Breast epithelium (tissue), 4 donors: ENCODE data around the gene PPFIA1. TPM values are rescaled to one million over a fixed set of nuclear protein-coding genes. Genes with fewer than 3 reads are reported as not detected.

Source experiments
- DNase-seq, 2 donors: peaks; one replicate each; pipeline ENCODE4 v3.0.0-alpha.2; 2019; ENCODE audit warnings: low spot score in 2 of 2
- H3K27ac ChIP-seq, 2 donors: fragments of 200-600 bp; sonication (generic) in 1 of 2; one replicate each; pipeline ENCODE4 v1.5.1; 2016 to 2019; ENCODE audit warnings: mild to moderate bottlenecking in 1 of 2
- H3K27me3 ChIP-seq, 2 donors: fragments of 200-600 bp; sonication (generic) in 1 of 2; one replicate each; pipeline versions ENCODE4 v1.5.1 to v1.6.0; 2017 to 2019; ENCODE audit warnings: control low read depth in 1 of 2, mild to moderate bottlenecking in 1 of 2
- H3K36me3 ChIP-seq: fragments of 200-600 bp; one replicate; pipeline ENCODE4 v1.5.1; 2019
- H3K4me1 ChIP-seq, 2 donors: fragments of 200-600 bp; sonication (generic); one replicate each; pipeline ENCODE4 v1.5.1; 2016 to 2019; ENCODE audit warnings: control low read depth in 1 of 2
- H3K4me3 ChIP-seq, 3 donors: fragments of 200-600 bp; sonication (generic); 1 replicate in 2 of 3; 2 replicates in 1 of 3; pipeline ENCODE4 v1.5.1; 2016 to 2019; ENCODE audit warnings: mild to moderate bottlenecking in 3 of 3, moderate library complexity in 2 of 3
- H3K9me3 ChIP-seq, 2 donors: fragments of 200-600 bp; sonication (generic) in 1 of 2; one replicate each; pipeline ENCODE4 v1.5.1; 2016 to 2019; ENCODE audit warnings: control low read depth in 1 of 2
- CTCF ChIP-seq, 3 donors: fragments of 450-650 bp; IDR thresholded peaks; one replicate each; pipeline ENCODE4 v1.5.1; 2016 to 2017; ENCODE audit warnings: antibody characterized with exemption in 3 of 3, mild to moderate bottlenecking in 3 of 3, moderate library complexity in 3 of 3
- POLR2A ChIP-seq: fragments of 450-650 bp; IDR thresholded peaks from one replicate; pipeline ENCODE4 v1.6.1; 2016; ENCODE audit warnings: antibody characterized with exemption, mild to moderate bottlenecking, moderate library complexity
- POLR2AphosphoS5 ChIP-seq, 3 donors: sonication (generic); formaldehyde crosslinking; IDR thresholded peaks; one replicate each; pipeline ENCODE4 v1.6.1; 2017; ENCODE audit warnings: antibody characterized with exemption in 3 of 3
- intact Hi-C: fragments of 100-400 bp; cut with DNase I; formaldehyde crosslinking; loops from one replicate; pipeline ENCODE4 v1.15.1; 2023; ENCODE audit warnings: low total_unique reads
- total RNA-seq, 3 donors: library from RNA; depleted of rRNA; stranded (reverse); fragments of >200 nt; gene quantifications; one replicate each; pipeline ENCODE4 v1.1.0, GENCODE V29; 2016

Gene PPFIA1
- total RNA-seq, 3 donors from 2014 or later, result 52.2 to 80.8 (median 78.0) TPM

DNA sequence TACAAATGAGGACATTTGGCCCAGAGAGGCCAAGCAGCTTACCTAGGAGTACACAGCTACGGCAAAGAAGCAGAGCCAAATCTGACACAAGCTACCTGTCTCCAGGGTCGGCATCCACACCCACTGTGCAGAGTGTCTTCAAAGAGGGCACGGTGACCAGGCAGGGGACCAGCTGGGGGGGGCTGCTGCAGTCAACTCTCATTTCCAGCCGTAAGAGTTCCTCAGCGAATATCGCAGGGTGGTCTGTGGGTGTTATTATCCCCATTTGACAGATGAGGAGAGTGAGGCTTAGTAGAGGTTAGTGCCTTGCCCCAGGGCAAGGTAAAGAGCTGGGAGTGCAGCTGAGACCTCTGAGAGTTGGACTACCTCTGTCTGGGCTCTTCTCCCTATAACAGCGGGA lies 7.1 kb upstream of the PPFIA1 start:
- no peak for DNase-seq
- Histone ChIP-seq H3K27ac (no peak overlapping the region), H3K4me1 (no peaks in the 10 kb centered on the region), H3K9me3 (no peaks in the 10 kb centered on the region), H3K27me3 (no peaks in the 10 kb centered on the region), H3K36me3 (no peaks in the 10 kb centered on the region), H3K4me3 (no peak overlapping the region)
- intact Hi-C loops, result no loop called here
- no peak for TF ChIP-seq CTCF (IDR thresholded peaks at IDR 0.05)
- TF ChIP-seq POLR2A, result no peak
- no peak for TF ChIP-seq POLR2AphosphoS5 (IDR thresholded peaks at IDR 0.05)

GRCh38 chr11:70265341-70265740 lies 5.1 kb upstream of the PPFIA1 start:
- intact Hi-C loops, result no loop called here

GRCh38 chr11:70267405-70267950 lies 3.0 kb upstream of the PPFIA1 start:
- no peaks in the 10 kb centered on the region for H3K27me3 ChIP-seq
- intact Hi-C loops, result no loop called here
- H3K36me3 ChIP-seq, result no peaks in the 10 kb centered on the region
- no peak overlapping the region for H3K27ac ChIP-seq
- H3K4me3 ChIP-seq, result no peak overlapping the region
- TF ChIP-seq POLR2AphosphoS5 (IDR thresholded peaks at IDR 0.05), result no peak
- no peak for TF ChIP-seq CTCF (IDR thresholded peaks at IDR 0.05)
- no peak for TF ChIP-seq POLR2A
- H3K4me1 ChIP-seq, result peaks cover 0 to 9% of the 10 kb centered on the region in 2 donors
- H3K9me3 ChIP-seq, result no peaks in the 10 kb centered on the region
- no peak for DNase-seq

More at GRCh38 chr11:70265341-70265740, 5.1 kb upstream of the PPFIA1 start:
- H3K27ac ChIP-seq, result no peak overlapping the region
- no peak for DNase-seq
- H3K4me3 ChIP-seq, result no peak overlapping the region
- H3K9me3 ChIP-seq, result no peaks in the 10 kb centered on the region
- no peaks in the 10 kb centered on the region for H3K27me3 ChIP-seq
- no peaks in the 10 kb centered on the region for H3K36me3 ChIP-seq
- TF ChIP-seq CTCF (IDR thresholded peaks at IDR 0.05) (no peak), POLR2A (no peak), POLR2AphosphoS5 (IDR thresholded peaks at IDR 0.05) (no peak)
- no peaks in the 10 kb centered on the region for H3K4me1 ChIP-seq

DNA sequence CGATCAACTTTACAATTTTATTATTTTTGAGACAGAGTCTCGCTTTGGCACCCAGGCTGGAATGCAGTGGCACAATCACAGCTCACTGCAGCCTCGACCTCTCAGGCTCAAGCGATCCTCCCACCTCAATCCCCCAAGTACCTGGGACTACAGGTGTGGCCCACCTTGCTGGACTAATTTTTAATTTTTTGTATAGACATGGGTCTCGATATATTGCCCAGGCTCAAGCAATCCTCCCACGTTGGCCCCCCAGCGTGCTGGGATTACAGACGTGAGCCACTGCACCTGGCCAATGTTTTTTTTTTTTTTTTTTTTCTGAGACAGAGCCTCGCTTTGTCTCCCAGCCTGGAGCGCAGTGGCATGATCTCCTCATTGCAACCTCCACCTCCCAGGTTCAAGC lies 2.0 kb upstream of the PPFIA1 start:
- H3K36me3 ChIP-seq, result no peaks in the 10 kb centered on the region
- peaks cover 0 to 13% of the 10 kb centered on the region in 2 donors for H3K4me1 ChIP-seq
- no peak for DNase-seq
- H3K27ac ChIP-seq, result no peak overlapping the region
- no peak overlapping the region for H3K4me3 ChIP-seq
- intact Hi-C loops, result no loop called here
- no peaks in the 10 kb centered on the region for H3K9me3 ChIP-seq
- no peaks in the 10 kb centered on the region for H3K27me3 ChIP-seq
- no peak for TF ChIP-seq POLR2AphosphoS5 (IDR thresholded peaks at IDR 0.05)
- TF ChIP-seq CTCF (IDR thresholded peaks at IDR 0.05), result no peak
- no peak for TF ChIP-seq POLR2A

GRCh38 chr11:70270877-70271648 lies 573 bp downstream of the PPFIA1 start:
- intact Hi-C loops, result loop anchor here (2.0 kb wide), 1 partner anchor 68 kb away; the partner anchor contains the start of gene FADD
- Histone ChIP-seq H3K27ac (peak overlapping the region; percentile 93 to 95), H3K4me1 (peaks cover 0 to 13% of the 10 kb centered on the region in 2 donors), H3K27me3 (no peaks in the 10 kb centered on the region), H3K9me3 (no peaks in the 10 kb centered on the region), H3K4me3 (peak overlapping the region; percentile 86 to 98 (median 92)), H3K36me3 (no peaks in the 10 kb centered on the region)
- DNase-seq, result no peak
- TF ChIP-seq POLR2AphosphoS5 (IDR thresholded peaks at IDR 0.05) (no peak), CTCF (IDR thresholded peaks at IDR 0.05) (peak in 1 of 3 donors; percentile 24)
